Activated CD8-positive, alpha-beta memory T cell treated with anti-CD3 and anti-CD28 coated beads, Interleukin-2, amount 50 U/mL, for 24 hours (primary cell): ENCODE measurements around the gene AJAP1.
"Not testable (repeated sequence)": the region's sequence is repeated elsewhere in the genome, so short reads cannot be mapped to it uniquely, and the experiment has no call there.

Source experiments
- DNase-seq: peaks from one replicate; pipeline ENCODE4 v3.0.0-alpha.2; 2020; ENCODE audit errors: extremely low read depth

AJAP1 gene, protein sequence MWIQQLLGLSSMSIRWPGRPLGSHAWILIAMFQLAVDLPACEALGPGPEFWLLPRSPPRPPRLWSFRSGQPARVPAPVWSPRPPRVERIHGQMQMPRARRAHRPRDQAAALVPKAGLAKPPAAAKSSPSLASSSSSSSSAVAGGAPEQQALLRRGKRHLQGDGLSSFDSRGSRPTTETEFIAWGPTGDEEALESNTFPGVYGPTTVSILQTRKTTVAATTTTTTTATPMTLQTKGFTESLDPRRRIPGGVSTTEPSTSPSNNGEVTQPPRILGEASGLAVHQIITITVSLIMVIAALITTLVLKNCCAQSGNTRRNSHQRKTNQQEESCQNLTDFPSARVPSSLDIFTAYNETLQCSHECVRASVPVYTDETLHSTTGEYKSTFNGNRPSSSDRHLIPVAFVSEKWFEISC

DNA sequence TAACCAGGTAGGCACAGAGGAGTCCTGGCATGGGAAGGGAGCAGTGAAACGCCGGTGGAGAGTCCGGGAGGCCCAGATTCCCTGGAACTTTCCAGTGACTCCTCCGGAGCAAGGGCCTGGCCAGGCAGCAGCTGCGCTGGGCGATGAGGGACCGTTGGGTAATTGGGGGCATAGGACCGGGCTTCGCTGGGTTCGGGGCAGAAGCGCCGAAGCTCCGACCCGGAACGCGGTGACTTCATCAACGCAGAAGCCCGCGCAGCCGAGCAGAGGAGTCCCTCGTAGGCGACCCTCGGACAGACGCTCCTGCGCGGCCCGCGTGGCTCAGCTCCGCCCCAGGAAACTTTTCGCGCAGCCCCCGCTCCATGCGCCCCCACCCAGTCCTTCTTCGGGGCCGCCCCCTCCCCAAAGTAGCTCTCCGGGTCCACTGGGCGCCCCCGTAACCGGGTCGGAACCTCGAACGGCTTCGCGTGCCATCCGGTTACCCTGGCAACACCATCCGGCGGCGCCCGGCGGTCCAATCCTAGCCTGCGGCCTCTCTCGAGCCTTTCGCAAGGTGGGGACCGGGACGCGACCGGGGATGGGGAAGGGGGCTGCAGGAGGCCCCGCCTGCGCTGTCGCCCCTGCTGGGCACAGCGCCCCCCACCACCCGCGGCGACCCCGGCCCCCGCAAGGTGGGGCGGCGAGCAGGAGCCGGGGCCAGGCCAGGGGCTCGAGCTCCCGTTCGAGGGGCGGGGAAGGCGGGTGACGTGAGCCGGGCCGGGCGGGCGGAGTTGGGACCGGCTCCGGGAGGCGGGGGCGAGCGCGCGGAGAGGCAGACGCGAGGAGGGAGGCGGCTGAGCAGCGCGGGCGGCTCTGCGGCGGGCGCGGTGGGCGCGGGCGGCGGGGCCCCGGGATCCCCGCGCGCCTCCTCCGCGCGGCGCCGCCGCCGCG lies at the start of gene AJAP1:
TSS of gene AJAP1 (plus strand) at position 814 of the 930 bp plus-strand sequence. CDS start 817 bp downstream, outside the sequence.
- no peak for DNase-seq

DNA sequence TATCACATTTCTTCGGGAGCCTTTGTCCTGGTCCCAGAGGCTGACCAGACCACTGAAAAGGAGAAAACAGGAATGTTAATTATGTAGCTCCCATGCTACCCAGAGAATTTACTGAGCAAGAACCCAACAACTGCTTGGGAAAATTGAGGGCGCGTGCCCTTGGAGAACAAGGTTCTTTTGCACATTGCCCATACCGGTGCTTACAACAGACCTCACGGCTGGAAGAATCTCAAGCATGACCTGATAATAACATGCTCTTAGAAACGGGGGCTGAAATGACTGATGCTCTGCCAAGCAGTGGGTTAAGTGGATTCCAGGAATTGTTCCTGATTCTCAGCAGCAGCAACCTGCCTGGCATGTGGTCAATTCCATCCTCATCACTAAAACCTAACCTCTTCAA lies 49.3 kb upstream of the AJAP1 start:
- no peak for DNase-seq

DNA sequence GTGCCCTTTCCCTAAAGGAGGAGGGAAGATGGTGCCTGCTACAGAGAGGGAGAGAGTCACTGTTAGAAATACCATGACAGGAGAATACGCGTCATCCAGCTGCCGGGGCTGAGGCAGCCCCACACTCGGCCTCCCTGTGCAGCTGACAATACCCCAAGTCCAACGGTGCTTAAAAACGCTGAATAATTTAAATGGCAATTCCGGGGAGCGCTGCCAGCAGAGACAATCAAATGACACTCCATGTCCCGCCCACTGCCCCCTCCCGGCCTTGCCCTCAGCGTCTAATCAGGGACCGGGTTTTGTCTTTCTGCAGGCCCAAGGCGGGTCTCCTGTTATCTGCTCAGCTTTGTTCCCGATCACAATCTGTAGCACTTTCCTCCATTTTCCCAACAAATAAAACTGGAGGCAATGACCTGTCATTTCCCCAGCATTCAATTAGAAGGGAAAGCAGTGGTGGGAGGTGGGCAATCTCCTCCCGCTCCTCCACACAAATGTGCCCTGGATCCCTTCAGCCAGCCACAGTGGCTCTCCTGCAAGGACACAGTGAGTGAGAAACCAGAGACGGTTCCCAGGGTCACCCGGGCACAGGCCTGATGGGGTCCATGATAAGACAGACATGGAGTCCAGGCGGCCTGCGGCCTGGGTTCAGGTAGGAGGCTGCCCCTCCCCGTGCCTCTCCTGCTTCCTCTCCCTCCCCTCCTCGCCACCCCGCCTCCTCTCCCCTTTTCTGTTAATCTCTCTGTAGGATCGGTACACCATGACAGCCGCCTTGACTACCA lies 42.7 kb upstream of the AJAP1 start:
- no peak for DNase-seq

DNA sequence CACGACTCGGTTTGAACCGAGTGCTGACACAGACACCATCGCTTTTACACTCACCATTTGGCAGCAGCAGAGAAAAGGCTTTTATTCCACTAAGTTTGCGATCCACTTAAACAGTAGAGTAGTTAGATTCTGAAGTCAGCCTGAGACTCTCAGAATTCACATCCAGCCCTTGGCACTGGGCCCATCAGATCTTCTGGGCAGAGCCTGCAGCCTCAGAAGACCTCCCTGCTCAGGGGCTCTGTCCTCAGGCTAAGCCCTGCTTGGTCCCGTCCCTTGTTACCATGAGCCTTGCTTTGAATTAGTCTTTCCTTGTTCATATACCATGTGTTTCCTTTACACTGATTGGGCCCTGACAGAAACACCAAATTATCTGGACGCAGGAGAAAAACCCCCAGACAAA lies 41.4 kb upstream of the AJAP1 start:
- DNase-seq = no peak

DNA sequence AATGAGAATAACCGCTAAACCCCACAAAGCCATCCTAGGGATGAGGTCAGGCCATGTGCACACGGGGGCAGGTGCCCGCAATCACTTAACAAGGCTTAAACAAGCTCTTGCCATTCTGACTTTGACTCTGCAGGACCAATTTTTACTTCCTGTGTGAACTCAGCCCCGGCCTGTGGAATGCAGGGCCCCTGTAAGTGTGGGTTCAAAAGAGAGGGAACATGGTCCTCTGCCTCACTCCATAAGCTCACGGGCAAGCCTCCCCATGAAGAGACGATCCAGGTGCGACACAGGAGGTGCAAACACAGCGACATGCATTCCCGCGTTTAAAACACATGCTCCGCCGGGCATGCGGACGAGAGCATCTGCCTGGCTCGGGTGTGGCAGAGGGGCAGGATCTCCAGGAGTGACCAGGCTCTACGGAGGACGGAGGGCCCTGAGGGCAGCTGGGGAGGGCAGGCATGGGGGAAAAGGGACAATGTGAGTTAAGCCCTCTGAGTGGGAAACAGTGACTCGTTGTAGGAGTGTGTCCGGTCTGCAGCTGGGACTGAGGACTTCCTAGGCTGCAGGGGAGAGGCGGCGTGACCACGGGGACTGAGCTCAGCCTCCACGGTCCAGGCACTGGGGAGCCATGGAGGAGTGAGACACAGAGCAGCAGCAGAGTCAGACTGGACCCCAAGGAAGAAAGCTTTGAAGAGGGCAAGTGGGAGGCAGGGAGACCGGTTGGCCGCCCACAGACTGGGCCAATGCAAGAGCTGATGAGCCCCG lies 40.6 kb upstream of the AJAP1 start:
- no peak for DNase-seq

DNA sequence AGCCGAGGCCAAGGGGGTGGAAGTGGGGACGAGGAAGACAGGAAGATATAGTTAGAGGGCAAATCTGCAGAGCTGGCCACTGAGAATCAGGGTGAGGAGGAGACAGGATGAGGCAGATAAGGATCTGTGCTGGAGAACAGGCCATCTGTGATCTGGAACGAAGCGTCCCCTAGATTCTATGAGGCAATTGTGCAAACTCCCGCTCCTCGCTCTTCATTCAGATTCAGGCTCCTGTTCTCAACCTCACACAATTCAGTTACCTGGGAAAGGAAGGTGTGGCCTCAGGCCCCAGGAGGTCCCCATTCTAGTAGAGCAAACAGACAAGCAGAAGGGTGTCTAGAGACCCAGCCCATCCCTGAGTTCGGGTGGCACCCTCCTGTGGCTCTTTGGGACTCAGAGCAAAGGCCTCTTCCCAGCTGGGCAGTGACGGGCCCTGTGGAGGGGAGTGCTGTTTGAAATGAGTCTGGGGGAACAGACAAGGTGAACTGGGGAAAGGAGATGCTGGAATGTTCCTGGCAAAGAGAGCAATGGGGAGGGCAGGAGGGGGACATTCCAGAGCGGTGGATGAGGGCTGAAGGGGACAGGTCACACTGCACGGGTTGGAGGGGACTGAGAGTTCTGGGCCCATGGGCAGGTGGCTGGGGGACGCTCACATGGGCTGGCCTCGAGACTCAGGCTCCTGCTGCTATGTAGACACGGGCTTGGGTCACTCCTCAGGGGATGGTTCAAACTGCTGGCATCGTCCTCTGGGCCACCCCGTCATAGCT lies 39.9 kb upstream of the AJAP1 start:
- no peak for DNase-seq

DNA sequence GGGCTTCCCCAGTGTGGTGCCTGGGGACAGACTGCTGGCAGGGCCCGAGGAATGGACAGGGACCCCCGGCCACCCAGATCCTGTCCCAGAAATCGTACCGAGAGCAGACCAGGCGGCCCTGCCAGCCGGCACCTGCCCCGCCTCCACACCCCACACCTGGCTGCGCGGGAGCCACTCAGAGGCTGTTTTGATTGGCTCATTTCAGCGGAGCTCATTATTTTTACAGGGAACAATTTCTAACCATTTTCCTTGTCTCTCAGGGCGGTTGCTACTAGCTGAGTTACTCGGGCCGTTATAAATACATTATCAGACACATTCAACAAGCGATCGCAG lies 39.3 kb upstream of the AJAP1 start:
- DNase-seq = no peak

DNA sequence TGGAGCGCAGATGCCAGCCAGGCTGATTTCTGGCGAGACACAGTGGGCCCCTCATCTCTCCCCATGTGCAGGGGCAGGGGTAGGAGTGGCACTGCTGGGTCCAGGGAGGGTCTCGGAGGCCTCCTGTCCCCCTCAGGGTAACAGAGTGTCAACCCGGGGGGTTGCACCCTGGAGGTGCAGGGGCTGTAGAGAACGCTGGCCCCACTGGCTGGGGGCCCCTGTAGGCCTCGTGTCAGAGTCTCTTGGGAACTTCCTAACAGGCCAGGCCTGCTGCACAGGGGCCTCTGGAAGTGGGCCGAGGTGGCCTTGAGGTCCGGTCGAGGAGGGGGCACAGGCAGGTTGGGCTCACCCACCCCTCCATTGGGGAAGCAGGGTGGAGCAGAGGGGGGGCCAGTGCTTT lies 38.9 kb upstream of the AJAP1 start:
- no peak for DNase-seq

DNA sequence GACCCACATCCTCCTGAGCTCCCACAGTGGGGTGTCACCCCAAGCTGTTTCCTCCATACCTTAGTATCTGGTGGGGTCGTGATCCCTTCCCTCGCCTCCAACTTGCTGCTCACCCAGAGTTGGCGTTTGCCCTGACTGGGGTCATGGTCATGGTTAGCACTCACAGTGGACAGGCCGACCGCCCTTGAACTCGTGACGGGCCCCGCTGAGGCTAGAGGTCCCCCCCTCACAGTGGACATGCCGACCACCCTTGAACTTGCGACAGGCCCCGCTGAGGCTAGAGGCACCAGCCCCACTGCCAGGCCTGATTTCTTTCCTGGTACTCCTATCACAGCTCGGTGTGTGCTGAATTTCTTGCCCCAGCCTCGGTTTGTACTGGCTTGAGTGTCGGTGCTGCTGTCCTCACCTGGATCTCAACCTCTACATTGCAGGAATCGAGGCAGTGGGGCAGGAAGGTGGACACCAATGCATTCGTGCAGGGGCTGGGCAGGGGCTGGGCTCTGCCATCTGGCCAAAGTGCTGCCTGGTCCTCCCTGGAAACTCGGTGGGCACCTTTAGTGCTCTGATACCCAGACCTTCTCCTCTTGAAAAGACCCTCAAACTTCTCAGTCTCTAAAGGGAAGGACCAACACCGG lies 37.5 kb upstream of the AJAP1 start:
- DNase-seq = no peak

DNA sequence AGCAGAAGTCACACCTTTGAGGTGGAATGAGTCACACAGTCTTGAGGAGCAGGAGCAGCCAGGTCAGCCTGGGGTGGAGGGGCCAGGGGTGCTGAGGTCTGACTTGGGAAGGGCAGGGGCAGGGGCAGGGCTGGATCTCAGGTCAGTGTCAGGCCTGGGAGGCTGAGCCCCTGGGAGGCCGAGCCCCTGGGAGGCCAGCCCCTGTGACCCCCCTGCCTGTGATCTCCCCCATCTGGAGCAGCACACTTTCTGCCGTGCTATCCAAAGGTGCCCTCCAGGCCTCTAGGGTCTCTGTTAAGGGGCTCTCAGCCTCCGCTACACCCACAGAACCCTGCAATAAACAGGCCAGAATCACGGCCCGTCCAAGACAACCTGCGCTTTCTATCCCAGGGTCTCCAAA lies 36.9 kb upstream of the AJAP1 start:
- no peak for DNase-seq

DNA sequence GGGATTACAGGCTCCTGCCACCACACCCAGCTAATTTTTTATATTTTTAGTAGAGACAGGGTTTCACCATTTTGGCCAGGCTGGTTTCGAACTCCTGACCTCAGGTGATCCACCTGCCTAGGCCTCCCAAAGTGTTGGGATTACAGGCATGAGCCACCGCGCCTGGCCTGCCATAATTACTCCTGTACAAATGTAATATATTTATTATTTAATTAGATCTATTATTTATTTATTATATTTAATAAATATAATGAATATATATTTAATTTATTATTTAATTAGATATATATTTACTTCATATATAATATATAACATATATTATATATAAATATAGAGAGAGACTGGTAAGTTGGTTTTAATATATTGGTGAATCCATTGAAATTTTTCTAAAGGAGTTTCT lies 35.6 kb upstream of the AJAP1 start:
- not testable (repeated sequence) for DNase-seq

DNA sequence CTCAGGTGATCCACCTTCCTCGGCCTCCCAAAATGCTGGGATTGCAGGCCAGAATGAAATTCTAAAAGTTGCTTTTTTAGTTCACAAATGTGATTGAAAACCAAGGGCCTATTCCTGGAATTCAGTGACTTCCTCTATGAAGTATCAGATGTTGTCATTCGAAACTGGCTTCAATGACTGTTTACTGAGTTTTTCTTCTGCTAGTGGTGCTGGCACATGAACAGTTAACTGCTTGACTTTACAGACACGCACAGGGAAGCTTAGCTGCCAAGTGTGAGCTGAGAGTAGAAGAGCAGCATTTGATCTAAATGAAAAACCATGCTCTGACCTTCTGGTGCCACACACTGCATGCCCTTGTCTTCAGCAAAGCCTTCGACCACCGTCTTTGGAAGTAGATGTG lies 32.8 kb upstream of the AJAP1 start:
- DNase-seq = no peak

DNA sequence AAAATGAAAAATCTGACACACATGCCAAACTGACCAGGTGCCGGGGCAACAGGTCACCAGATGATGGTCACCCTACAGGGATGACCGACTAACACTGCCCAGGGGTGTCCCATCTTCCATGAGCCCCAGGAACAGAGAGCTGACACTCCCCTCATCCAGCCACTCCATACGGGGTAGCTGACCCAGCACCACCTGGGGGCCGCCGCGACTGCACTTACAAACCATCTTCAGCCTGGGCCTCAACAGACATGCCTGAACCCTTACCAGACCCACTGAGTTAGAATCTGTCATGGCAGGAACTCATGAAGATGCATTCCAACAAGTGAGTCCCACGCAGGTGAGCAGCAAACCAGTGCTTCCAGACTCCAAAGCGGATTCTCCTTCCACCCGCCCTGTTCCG lies 31.6 kb upstream of the AJAP1 start:
- no peak for DNase-seq

DNA sequence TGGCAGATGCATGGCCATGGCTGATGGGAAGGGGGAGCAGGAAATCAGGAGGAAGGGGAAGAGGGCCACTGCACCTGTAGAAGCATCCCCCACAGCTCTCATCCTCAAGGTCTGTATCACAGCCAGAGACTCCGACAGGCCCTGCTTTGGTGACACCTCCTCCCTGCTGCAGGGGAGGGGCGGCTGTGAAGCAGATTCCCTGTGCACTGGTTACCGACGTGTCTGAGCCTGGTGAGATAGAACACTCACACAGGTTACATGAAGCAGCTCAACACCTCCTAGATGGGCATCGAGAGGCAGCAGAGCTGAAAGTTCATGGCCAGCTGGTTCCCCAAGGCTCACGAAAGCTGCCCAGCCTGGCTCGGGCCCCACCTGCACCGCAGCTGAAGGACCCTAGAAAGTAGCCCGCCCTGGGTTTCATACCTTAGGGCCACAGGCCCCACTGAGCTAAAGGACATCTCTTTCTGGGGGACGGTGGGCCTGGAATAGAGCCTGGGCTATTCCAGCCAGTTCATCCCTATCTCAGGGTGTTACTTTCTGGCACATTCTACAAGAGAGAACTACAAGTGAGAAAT lies 30.2 kb upstream of the AJAP1 start:
- no peak for DNase-seq

DNA sequence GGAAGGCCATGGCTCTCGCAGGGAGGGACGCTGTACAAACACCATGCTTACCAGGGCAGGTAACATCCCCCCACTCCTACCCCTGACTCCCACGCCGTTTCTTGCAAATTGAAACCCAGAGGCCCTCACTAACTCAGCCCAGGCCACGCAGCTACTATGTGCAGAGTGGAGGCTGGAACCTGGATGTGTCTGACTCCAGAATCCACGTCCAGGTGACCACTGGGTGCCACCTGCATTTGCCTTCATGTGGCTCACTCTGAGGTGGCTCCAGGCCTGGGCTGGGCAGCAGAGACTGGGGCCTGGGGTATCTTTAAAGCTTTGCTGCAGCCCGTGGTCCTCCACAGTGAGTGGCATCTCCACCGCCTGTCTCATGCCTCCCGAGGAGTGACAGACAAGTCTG lies 29.6 kb upstream of the AJAP1 start:
- DNase-seq = no peak

DNA sequence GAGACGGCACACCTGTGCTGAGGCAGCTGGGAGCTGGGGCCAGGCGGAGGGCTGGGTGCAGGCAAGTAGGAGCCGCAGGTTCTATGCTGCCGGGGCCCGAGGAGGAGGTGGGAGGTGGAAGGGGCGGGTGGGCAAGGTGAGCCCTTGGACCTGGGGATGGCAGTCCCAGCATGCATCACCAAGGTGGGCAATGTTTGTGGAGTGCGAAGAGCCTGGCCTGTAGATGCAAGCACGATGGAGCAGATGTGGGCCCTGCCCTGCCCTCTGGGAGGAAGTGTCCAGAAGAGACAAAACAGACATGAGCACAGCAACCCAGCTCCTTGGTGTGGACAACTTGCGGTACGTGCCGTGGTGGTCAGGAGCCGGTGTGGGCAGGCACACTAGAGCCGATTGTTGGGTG lies 28.3 kb upstream of the AJAP1 start:
- no peak for DNase-seq

DNA sequence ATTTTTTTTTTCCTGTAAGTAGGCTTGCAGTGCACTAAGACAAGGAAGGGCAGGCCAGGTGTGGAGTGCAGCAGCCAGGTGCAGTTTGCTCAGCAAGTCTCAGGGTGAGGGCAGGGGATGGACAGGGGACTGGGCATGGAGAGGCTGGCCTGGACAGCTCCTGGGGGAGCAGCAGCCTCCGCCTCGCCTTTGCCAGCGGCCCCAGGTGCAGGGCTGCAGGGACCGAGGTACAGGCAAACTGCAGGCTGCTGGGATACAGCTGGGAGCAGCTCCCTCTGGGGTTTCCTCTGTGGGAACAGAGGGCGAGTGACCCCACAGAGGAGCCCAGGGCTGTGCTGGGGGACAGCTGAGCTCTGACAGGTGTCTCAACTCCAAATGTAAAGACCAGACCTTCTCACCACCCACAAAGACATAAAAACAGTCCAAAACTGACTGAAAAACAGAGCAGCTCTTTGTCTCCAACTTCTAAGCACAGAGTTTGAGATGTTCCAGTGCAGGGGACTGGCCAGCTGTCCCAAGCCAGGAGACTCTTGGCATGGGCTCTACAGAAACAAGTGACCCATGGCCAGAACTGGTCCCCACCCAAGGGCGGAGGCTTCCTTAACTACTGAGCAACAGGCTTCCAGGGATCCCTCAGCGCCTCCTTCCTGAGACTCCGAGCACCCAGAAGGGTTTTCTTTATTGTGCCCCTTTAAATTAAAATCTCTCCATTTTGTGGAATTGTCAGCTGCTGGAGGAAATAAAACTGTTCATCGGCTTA lies 27.7 kb upstream of the AJAP1 start:
- DNase-seq = no peak

DNA sequence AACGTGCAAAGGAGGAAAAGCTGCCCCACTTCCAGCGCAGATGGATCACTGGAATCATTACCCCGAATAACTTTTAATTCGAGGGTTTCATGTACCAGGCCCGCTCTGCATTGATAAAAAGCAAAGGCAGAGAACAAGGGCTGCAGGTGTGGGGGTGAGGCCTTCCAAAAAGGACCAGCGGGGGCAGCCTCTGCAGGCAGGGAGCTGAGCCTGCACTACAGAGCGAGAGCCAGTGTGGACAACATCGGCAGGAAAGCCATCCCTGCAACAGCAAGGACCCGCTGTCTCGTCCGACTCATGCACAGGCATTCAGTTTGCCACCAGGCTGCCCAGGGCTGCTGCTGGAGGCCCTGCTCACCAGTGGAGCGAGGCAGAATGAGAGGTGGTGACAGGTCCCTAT lies 27.1 kb upstream of the AJAP1 start:
- DNase-seq = no peak

DNA sequence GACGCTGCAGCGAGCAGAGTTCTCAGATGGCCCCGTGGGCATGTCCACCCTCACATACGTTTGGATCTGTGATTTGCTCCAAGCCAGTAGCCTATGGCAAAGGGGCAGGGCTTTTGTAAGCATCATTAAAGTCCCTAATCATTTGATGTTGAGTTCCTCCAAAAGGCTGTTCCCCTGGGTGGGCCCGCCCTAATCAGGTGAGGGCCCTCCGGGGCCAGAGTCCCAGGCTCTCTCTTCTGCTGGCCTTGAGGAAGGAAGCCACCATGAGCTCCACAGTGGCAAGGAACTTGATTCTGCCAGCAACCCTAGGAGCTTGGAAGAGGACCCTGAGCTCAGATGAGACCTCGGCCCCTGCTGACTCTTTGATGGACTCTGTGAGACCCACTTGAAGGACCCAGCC lies 25.4 kb upstream of the AJAP1 start:
- no peak for DNase-seq
